WI38 (cell line): ENCODE results near the gene SRGAP3.

Experiments
- H3K4me3 ChIP-seq: 2 replicates; pipeline ENCODE4 v1.5.1; 2011; ENCODE audit warnings: low read depth, mild to moderate bottlenecking, control low read depth, low read length
- CTCF ChIP-seq: IDR thresholded peaks from 2 replicates; pipeline ENCODE4 v1.5.1; 2012; ENCODE audit warnings: low read depth, mild to moderate bottlenecking, control low read depth, low read length

Gene SRGAP3

GRCh38 chr3:9233814-9234600, 15.4 kb downstream of the SRGAP3 start:
- no peak for TF ChIP-seq CTCF
- no peak overlapping the region for H3K4me3 ChIP-seq

- TF ChIP-seq CTCF = no peak
- H3K4me3 ChIP-seq = no peak overlapping the region
Measured at GRCh38 chr3:9233101-9233500, 16.3 kb downstream of the SRGAP3 start.

GRCh38 chr3:9231937-9232336, 17.5 kb downstream of the SRGAP3 start:
- no peak for TF ChIP-seq CTCF
- no peak overlapping the region for H3K4me3 ChIP-seq

- H3K4me3 ChIP-seq = no peak overlapping the region
- TF ChIP-seq CTCF = no peak
Measured at GRCh38 chr3:9231471-9231870, 18.0 kb downstream of the SRGAP3 start.

- TF ChIP-seq CTCF = no peak
- H3K4me3 ChIP-seq = no peak overlapping the region
Measured at GRCh38 chr3:9231006-9231405, 18.4 kb downstream of the SRGAP3 start.

GRCh38 chr3:9230596-9230995, 18.9 kb downstream of the SRGAP3 start:
- TF ChIP-seq CTCF = no peak
- H3K4me3 ChIP-seq = no peak overlapping the region

GRCh38 chr3:9229879-9230278, 19.6 kb downstream of the SRGAP3 start:
- TF ChIP-seq CTCF = no peak
- no peak overlapping the region for H3K4me3 ChIP-seq
